HEK293 (cell line): ENCODE results near the gene SH2D4B.
A peak's percentile ranks its signal among the peaks of the same experiment; 100 is the strongest.

Source experiments
- GLIS1 ChIP-seq: fragments of 450-650 bp; formaldehyde crosslinking; IDR thresholded peaks from 2 replicates; pipeline ENCODE4 v1.5.1; 2016; ENCODE audit warnings: missing biosample characterization, missing genetic modification characterization
- KLF8 ChIP-seq: fragments of 450-650 bp; formaldehyde crosslinking; IDR thresholded peaks from 2 replicates; pipeline ENCODE4 v1.5.1; 2016; ENCODE audit warnings: missing biosample characterization, missing genetic modification characterization
- MYNN ChIP-seq: fragments of 450-650 bp; formaldehyde crosslinking; IDR thresholded peaks from 2 replicates; pipeline ENCODE4 v1.5.1; 2016; ENCODE audit warnings: missing biosample characterization, missing genetic modification characterization, borderline replicate concordance
- PRDM10 ChIP-seq: fragments of 450-650 bp; formaldehyde crosslinking; IDR thresholded peaks from 2 replicates; pipeline ENCODE4 v1.5.1; 2016; ENCODE audit warnings: missing biosample characterization, missing genetic modification characterization
- PRDM2 ChIP-seq: fragments of 450-650 bp; formaldehyde crosslinking; IDR thresholded peaks from 2 replicates; pipeline ENCODE4 v1.5.1; 2016; ENCODE audit warnings: missing biosample characterization, missing genetic modification characterization, borderline replicate concordance
- RBAK ChIP-seq: fragments of 450-650 bp; formaldehyde crosslinking; IDR thresholded peaks from 2 replicates; pipeline ENCODE4 v1.5.1; 2016; ENCODE audit warnings: missing biosample characterization, missing genetic modification characterization
- SALL2 ChIP-seq: fragments of 450-650 bp; formaldehyde crosslinking; IDR thresholded peaks from 2 replicates; pipeline ENCODE4 v1.5.0; 2017; ENCODE audit warnings: missing biosample characterization, mild to moderate bottlenecking, missing genetic modification characterization, borderline replicate concordance
- SP7 ChIP-seq: fragments of 450-650 bp; formaldehyde crosslinking; IDR thresholded peaks from 2 replicates; pipeline ENCODE4 v1.5.1; 2016; ENCODE audit warnings: missing biosample characterization, missing genetic modification characterization
- WT1 ChIP-seq: fragments of 450-650 bp; formaldehyde crosslinking; IDR thresholded peaks from 2 replicates; pipeline ENCODE4 v1.5.1; 2016; ENCODE audit warnings: missing biosample characterization, missing genetic modification characterization
- ZBTB6 ChIP-seq: fragments of 450-650 bp; formaldehyde crosslinking; IDR thresholded peaks from 2 replicates; pipeline ENCODE4 v1.5.1; 2017; ENCODE audit warnings: missing biosample characterization, missing genetic modification characterization
- ZFHX2 ChIP-seq: fragments of 450-650 bp; formaldehyde crosslinking; conservative IDR thresholded peaks from 2 replicates; pipeline ENCODE4 v1.5.1; 2016; ENCODE audit warnings: missing biosample characterization, missing genetic modification characterization
- ZIC2 ChIP-seq: fragments of 450-650 bp; formaldehyde crosslinking; IDR thresholded peaks from 2 replicates; pipeline ENCODE4 v1.5.1; 2016; ENCODE audit warnings: missing biosample characterization, missing genetic modification characterization
- ZNF132 ChIP-seq: fragments of 450-650 bp; formaldehyde crosslinking; IDR thresholded peaks from 2 replicates; pipeline ENCODE4 v1.5.1; 2017; ENCODE audit warnings: missing biosample characterization, missing genetic modification characterization, borderline replicate concordance
- ZNF133 ChIP-seq: fragments of 450-650 bp; formaldehyde crosslinking; IDR thresholded peaks from 2 replicates; pipeline ENCODE4 v1.5.1; 2016; ENCODE audit warnings: missing biosample characterization, missing genetic modification characterization
- ZNF174 ChIP-seq: fragments of 450-650 bp; formaldehyde crosslinking; IDR thresholded peaks from 2 replicates; pipeline ENCODE4 v1.5.0; 2017; ENCODE audit warnings: missing biosample characterization, mild to moderate bottlenecking, missing genetic modification characterization
- ZNF2 ChIP-seq: fragments of 450-650 bp; formaldehyde crosslinking; IDR thresholded peaks from 2 replicates; pipeline ENCODE4 v1.5.1; 2016; ENCODE audit warnings: missing biosample characterization, missing genetic modification characterization
- ZNF23 ChIP-seq: fragments of 450-650 bp; formaldehyde crosslinking; IDR thresholded peaks from 2 replicates; pipeline ENCODE4 v1.5.1; 2016; ENCODE audit warnings: missing biosample characterization, missing genetic modification characterization, borderline replicate concordance
- ZNF362 ChIP-seq: fragments of 450-650 bp; formaldehyde crosslinking; IDR thresholded peaks from 2 replicates; pipeline ENCODE4 v1.5.1; 2016; ENCODE audit warnings: missing biosample characterization, missing genetic modification characterization
- ZNF366 ChIP-seq: fragments of 450-650 bp; formaldehyde crosslinking; conservative IDR thresholded peaks from 2 replicates; pipeline ENCODE4 v1.5.1; 2016; ENCODE audit warnings: missing biosample characterization, missing genetic modification characterization
- ZNF394 ChIP-seq: fragments of 450-650 bp; formaldehyde crosslinking; IDR thresholded peaks from 2 replicates; pipeline ENCODE4 v1.5.1; 2016; ENCODE audit warnings: missing biosample characterization, missing genetic modification characterization, mild to moderate bottlenecking, moderate library complexity, borderline replicate concordance
- ZNF449 ChIP-seq: fragments of 450-650 bp; formaldehyde crosslinking; IDR thresholded peaks from 2 replicates; pipeline ENCODE4 v1.5.1; 2017; ENCODE audit warnings: missing biosample characterization, mild to moderate bottlenecking, missing genetic modification characterization, moderate library complexity
- ZNF473 ChIP-seq: fragments of 450-650 bp; formaldehyde crosslinking; IDR thresholded peaks from 2 replicates; pipeline ENCODE4 v1.5.1; 2017; ENCODE audit warnings: missing biosample characterization, missing genetic modification characterization
- ZNF529 ChIP-seq: fragments of 450-650 bp; formaldehyde crosslinking; IDR thresholded peaks from 2 replicates; pipeline ENCODE4 v1.5.1; 2017; ENCODE audit warnings: missing genetic modification characterization, missing biosample characterization; ENCODE audit not compliant: insufficient replicate concordance
- ZNF626 ChIP-seq: fragments of 450-650 bp; sonication (Bioruptor Pico); formaldehyde crosslinking; IDR thresholded peaks from 2 replicates; pipeline ENCODE4 v1.5.1; 2018; ENCODE audit warnings: missing biosample characterization, missing genetic modification characterization, inconsistent platforms
- ZNF677 ChIP-seq: fragments of 450-650 bp; IDR thresholded peaks from 2 replicates; pipeline ENCODE4 v1.5.0; 2018; ENCODE audit warnings: missing biosample characterization, mild to moderate bottlenecking, missing genetic modification characterization, moderate library complexity
- ZNF707 ChIP-seq: fragments of 450-650 bp; formaldehyde crosslinking; IDR thresholded peaks from 2 replicates; pipeline ENCODE4 v1.5.1; 2016; ENCODE audit warnings: missing biosample characterization, missing genetic modification characterization
- ZNF76 ChIP-seq: fragments of 450-650 bp; formaldehyde crosslinking; IDR thresholded peaks from 2 replicates; pipeline ENCODE4; 2016; ENCODE audit warnings: low read depth, missing biosample characterization, missing genetic modification characterization, borderline replicate concordance

The SH2D4B gene

GRCh38 chr10:80612261-80612660, 74.6 kb downstream of the SH2D4B start (continued):
- TF ChIP-seq PRDM2 (tag by site-specific recombination) (no peak), GLIS1 (peak; percentile 31; the same call in 1 of the 2 replicates), ZFHX2 (tag by site-specific recombination) (no peak), ZNF23 (tag by site-specific recombination) (no peak), ZNF2 (tag by site-specific recombination) (no peak), SALL2 (tag by site-specific recombination) (no peak), ZBTB6 (peak; percentile 73; the same call in 1 of the 2 replicates), ZNF626 (no peak), ZNF473 (tag by site-specific recombination) (no peak), SP7 (tag by site-specific recombination) (no peak), KLF8 (no peak), ZNF76 (no peak), ZNF366 (tag by site-specific recombination) (no peak), ZNF394 (no peak), ZNF677 (tag by site-specific recombination) (no peak), ZNF174 (no peak), ZNF707 (tag by site-specific recombination) (no peak), ZNF449 (tag by site-specific recombination) (peak; percentile 100), PRDM10 (tag by site-specific recombination) (no peak), ZNF529 (tag by site-specific recombination) (no peak), RBAK (tag by site-specific recombination) (no peak), ZNF133 (tag by site-specific recombination) (no peak), ZIC2 (tag by site-specific recombination) (peak; percentile 92), ZNF362 (tag by site-specific recombination) (peak; percentile 57; the same call in 1 of the 2 replicates), MYNN (tag by site-specific recombination) (no peak), ZNF132 (tag by site-specific recombination) (no peak), WT1 (tag by site-specific recombination) (no peak)
